NT2/D1 (cell line): ENCODE data around the gene TERT.
A peak's percentile ranks its signal among the peaks of the same experiment; 100 is the strongest.
"Not testable (repeated sequence)": the region's sequence is repeated elsewhere in the genome, so short reads cannot be mapped to it uniquely, and the experiment has no call there.

Experiments
- DNase-seq: peaks from one replicate; pipeline ENCODE4 v3.0.0-alpha.2; 2011; ENCODE audit warnings: low read depth, low spot score
- H3K27me3 ChIP-seq: 2 replicates; pipeline ENCODE4 v1.6.0; 2011; ENCODE audit warnings: mild to moderate bottlenecking; ENCODE audit not compliant: insufficient read length, insufficient read depth
- H3K36me3 ChIP-seq: 2 replicates; pipeline ENCODE4 v1.6.1; 2011; ENCODE audit warnings: mild to moderate bottlenecking, low read length, mixed read lengths; ENCODE audit not compliant: insufficient read depth, insufficient read length
- H3K4me1 ChIP-seq: 2 replicates; pipeline ENCODE4 v1.5.1; 2011; ENCODE audit not compliant: insufficient read depth, insufficient read length
- H3K4me3 ChIP-seq: 2 replicates; pipeline ENCODE4 v1.5.1; 2011; ENCODE audit warnings: low read depth; ENCODE audit not compliant: insufficient read length
- H3K9ac ChIP-seq: 2 replicates; pipeline ENCODE4 v1.6.0; 2011; ENCODE audit warnings: low read depth; ENCODE audit not compliant: insufficient read length
- H3K9me3 ChIP-seq: 2 replicates; pipeline ENCODE4 v1.5.1; 2011; ENCODE audit warnings: mild to moderate bottlenecking, low read length; ENCODE audit not compliant: insufficient read depth
- SUZ12 ChIP-seq: IDR thresholded peaks from 2 replicates; pipeline ENCODE4 v1.6.1; 2011; ENCODE audit not compliant: insufficient read length, insufficient read depth; ENCODE audit errors: extremely low read depth
- YY1 ChIP-seq: IDR thresholded peaks from 2 replicates; pipeline ENCODE4 v1.6.1; 2011; ENCODE audit not compliant: insufficient read length, insufficient read depth
- ZNF274 ChIP-seq: IDR thresholded peaks from 2 replicates; pipeline ENCODE4 v1.6.1; 2011; ENCODE audit warnings: mild to moderate bottlenecking, low read depth, low read length

TERT gene

GRCh38 chr5:1294835-1295649, at the start of gene TERT:
TERT (minus strand) TSS chr5:1295068; CDS start chr5:1294989, 79 bp downstream.
- Histone ChIP-seq H3K4me1 (peaks cover 3% of the 10 kb centered on the region), H3K36me3 (peaks cover 5% of the 10 kb centered on the region), H3K9me3 (no peaks in the 10 kb centered on the region), H3K27me3 (peaks cover 11% of the 10 kb centered on the region), H3K4me3 (peak within 1 kb of the TSS; percentile 58), H3K9ac (peak within 1 kb of the TSS; percentile 70)
- DNase-seq = no peak
- TF ChIP-seq ZNF274 (no peak), YY1 (no peak), SUZ12 (no peak)

GRCh38 chr5:1343931-1344901, 49.3 kb upstream of the TERT start:
- peak overlapping the region; percentile 63 for H3K4me3 ChIP-seq
- DNase-seq = no peak
- no peaks in the 10 kb centered on the region for H3K9me3 ChIP-seq
- H3K36me3 ChIP-seq = peaks cover 44% of the 10 kb centered on the region
- H3K4me1 ChIP-seq = no peaks in the 10 kb centered on the region
- no peaks in the 10 kb centered on the region for H3K27me3 ChIP-seq
- TF ChIP-seq YY1 (no peak), SUZ12 (no peak), ZNF274 (no peak)
- H3K9ac ChIP-seq = peak overlapping the region; percentile 90

DNA sequence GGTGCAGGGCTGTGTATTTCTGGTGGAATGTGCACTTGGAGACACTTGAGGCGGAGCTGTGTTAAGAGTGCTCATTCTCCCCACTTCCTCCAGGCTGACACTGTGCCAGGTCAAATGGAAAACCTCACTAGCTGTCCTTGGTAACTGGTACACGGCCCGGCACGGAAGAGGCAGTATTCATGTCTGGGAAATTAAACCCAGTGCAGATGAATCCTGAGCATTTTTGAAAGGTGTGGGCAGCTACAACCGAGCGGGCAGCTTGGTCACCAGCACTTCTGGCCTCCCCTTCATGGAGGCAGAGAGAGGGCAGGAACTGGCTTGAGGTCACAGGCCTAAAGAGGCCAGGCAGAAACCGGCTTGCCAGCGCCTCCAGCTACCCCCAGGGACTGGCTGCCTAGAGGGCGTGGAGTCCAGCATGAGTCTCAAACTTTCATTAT, 48.5 kb upstream of the TERT start:
- Histone ChIP-seq H3K9ac (no peak overlapping the region), H3K36me3 (peaks cover 52% of the 10 kb centered on the region), H3K4me3 (no peak overlapping the region), H3K27me3 (no peaks in the 10 kb centered on the region), H3K9me3 (no peaks in the 10 kb centered on the region), H3K4me1 (no peaks in the 10 kb centered on the region)
- no peak for DNase-seq
- TF ChIP-seq SUZ12 (no peak), ZNF274 (no peak), YY1 (no peak)

DNA sequence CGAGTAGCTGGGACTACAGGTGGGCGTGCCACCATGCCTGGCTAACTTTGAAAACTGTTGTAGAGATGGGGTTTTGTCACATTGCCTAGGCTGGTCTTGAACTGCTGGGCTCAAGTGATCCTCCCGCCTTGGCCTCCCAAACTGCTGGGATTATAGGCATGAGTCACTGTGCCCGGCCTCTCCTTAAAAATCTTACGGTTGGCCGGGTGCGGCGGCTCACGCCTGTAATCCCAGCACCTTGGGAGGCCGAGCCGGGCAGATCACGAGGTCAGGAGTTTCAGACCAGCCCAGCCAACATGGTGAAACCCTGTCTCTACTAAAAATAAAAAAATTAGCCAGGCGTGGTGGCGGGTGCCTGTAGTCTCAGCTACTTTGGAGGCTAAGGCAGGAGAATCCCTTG, 47.8 kb upstream of the TERT start:
- not testable (repeated sequence) for H3K4me1 ChIP-seq, DNase-seq, H3K9ac ChIP-seq, H3K27me3 ChIP-seq, H3K9me3 ChIP-seq, H3K4me3 ChIP-seq
- peaks cover 58% of the 10 kb centered on the region for H3K36me3 ChIP-seq

DNA sequence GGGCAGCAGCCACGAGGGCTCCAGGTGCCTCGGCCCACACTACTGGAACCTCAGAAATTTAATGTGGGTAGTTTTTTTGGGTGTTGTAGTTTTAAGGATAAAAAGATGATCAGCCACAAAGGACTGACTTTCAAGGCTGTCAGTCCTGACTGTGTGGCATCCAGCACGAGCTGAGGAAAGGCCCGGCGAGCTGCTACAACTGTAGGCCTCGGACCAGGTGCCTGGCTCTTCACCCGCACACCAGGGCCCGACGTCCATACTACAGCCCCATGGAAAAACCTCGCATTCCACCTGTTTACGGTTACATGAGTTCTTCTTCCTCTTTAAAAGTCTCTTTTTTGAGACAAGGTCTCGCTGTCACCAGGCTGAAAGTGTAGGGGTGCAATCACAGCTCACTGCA, 47.4 kb upstream of the TERT start:
- H3K4me3 ChIP-seq = no peak overlapping the region
- no peaks in the 10 kb centered on the region for H3K27me3 ChIP-seq
- no peak for TF ChIP-seq YY1
- no peak for TF ChIP-seq SUZ12
- TF ChIP-seq ZNF274 = no peak
- no peak overlapping the region for H3K9ac ChIP-seq
- no peak for DNase-seq
- H3K9me3 ChIP-seq = no peaks in the 10 kb centered on the region
- H3K36me3 ChIP-seq = peaks cover 62% of the 10 kb centered on the region
- no peaks in the 10 kb centered on the region for H3K4me1 ChIP-seq

DNA sequence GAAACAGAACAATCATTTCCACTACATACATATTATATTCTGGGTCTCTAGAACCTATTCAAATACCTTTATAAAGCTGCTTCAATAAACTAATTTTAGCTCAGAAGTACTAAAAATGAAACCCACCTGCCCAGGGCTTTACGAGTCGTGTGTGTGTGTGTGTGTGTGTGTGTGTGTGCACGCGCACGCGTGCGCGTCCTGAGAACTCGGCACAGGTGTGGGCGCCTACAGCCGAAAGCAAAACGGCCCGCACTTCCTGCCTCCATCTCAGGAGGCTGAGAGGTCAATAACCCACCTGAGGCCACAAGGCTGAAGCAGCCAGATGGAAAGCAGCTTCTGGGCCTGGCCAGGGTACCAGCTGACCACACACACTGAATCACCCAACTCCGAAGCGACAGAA, 47.0 kb upstream of the TERT start:
- no peak overlapping the region for H3K9ac ChIP-seq
- H3K36me3 ChIP-seq = peaks cover 63% of the 10 kb centered on the region

GRCh38 chr5:1339818-1340210, 44.9 kb upstream of the TERT start:
- H3K9ac ChIP-seq, DNase-seq, H3K4me3 ChIP-seq, H3K27me3 ChIP-seq, H3K4me1 ChIP-seq, H3K9me3 ChIP-seq: not testable (repeated sequence)
- peaks cover 81% of the 10 kb centered on the region for H3K36me3 ChIP-seq

More for the DNA sequence above, 47.0 kb upstream of the TERT start:
- Histone ChIP-seq H3K4me3 (no peak overlapping the region), H3K9me3 (no peaks in the 10 kb centered on the region), H3K4me1 (no peaks in the 10 kb centered on the region), H3K27me3 (no peaks in the 10 kb centered on the region)
- no peak for TF ChIP-seq ZNF274
- TF ChIP-seq SUZ12 = no peak
- no peak for TF ChIP-seq YY1
- DNase-seq = no peak

DNA sequence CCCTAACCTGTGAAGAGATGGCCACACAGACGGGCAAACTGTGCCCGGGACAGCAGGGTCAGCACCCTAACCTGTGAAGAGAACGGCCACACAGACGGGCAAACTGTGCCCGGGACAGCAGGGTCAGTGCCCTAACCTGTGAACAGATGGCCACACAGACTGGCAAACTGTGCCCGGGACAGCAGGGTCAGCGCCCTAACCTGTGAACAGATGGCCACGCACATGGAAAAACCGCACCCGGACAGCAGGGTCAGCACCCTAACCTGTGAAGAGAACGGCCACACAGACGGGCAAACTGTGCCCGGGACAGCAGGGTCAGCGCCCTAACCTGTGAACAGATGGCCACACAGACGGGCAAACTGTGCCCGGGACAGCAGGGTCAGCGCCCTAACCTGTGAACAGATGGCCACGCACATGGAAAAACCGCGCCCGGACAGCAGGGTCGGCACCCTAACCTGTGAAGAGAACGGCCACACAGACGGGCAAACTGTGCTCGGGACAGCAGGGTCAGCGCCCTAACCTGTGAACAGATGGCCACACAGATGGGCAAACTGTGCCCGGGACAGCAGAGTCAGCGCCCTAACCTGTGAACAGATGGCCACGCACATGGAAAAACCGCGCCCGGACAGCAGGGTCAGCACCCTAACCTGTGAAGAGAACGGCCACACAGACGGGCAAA, 44.4 kb upstream of the TERT start:
- H3K4me3 ChIP-seq, H3K9me3 ChIP-seq, H3K4me1 ChIP-seq, DNase-seq, H3K9ac ChIP-seq, H3K27me3 ChIP-seq: not testable (repeated sequence)
- H3K36me3 ChIP-seq = peaks cover 86% of the 10 kb centered on the region
